DOHH2 (cell line): Measurements from ENCODE around the gene ZNF23.

Experiments
- EZH2phosphoT487 ChIP-seq: fragments of 200-600 bp; sonication (generic); IDR thresholded peaks from 2 replicates; pipeline ENCODE4 v1.6.1; 2017; ENCODE audit warnings: borderline replicate concordance, mild to moderate bottlenecking, antibody characterized with exemption, low read length, moderate library complexity, mixed read lengths
- TF ChIP-seq, protein P1 (sequence below): fragments of 200-600 bp; sonication (generic); IDR thresholded peaks from one replicate; pipeline ENCODE4 v1.5.1; 2014; ENCODE audit warnings: antibody characterized with exemption, mild to moderate bottlenecking, low read depth, low read length; ENCODE audit not compliant: poor library complexity, severe bottlenecking

DNA sequence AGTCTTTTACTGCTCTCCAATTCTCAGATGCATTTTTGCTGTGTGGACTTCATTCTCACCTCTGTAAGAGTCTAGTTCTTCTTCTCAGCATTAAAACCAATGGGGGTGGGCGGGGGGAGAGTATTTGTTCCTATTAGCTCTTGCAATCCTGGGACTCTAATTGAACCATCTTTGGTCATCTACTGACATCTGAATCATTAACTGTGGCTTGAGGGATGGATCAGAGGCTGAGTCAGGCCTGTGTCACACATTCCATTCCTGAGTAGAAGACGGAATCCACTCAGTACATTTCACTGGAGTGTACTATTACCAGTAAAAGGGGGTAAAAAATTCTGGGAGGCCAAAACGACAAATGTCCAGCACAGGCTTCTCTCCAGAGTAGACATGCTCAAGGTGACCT lies 12.8 kb upstream of the ZNF23 start:
- TF ChIP-seq, protein P1, sequence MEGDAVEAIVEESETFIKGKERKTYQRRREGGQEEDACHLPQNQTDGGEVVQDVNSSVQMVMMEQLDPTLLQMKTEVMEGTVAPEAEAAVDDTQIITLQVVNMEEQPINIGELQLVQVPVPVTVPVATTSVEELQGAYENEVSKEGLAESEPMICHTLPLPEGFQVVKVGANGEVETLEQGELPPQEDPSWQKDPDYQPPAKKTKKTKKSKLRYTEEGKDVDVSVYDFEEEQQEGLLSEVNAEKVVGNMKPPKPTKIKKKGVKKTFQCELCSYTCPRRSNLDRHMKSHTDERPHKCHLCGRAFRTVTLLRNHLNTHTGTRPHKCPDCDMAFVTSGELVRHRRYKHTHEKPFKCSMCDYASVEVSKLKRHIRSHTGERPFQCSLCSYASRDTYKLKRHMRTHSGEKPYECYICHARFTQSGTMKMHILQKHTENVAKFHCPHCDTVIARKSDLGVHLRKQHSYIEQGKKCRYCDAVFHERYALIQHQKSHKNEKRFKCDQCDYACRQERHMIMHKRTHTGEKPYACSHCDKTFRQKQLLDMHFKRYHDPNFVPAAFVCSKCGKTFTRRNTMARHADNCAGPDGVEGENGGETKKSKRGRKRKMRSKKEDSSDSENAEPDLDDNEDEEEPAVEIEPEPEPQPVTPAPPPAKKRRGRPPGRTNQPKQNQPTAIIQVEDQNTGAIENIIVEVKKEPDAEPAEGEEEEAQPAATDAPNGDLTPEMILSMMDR: no peak
- TF ChIP-seq EZH2phosphoT487: no peak
